Astrocyte of the hippocampus (primary cell): ENCODE measurements around the gene SCGB1A1.
"Not testable (repeated sequence)": the region's sequence is repeated elsewhere in the genome, so short reads cannot be mapped to it uniquely, and the experiment has no call there.

Experiments
- DNase-seq: peaks from one replicate; pipeline ENCODE4 v3.0.0; 2011; ENCODE audit warnings: low read depth, low spot score

SCGB1A1 gene

DNA sequence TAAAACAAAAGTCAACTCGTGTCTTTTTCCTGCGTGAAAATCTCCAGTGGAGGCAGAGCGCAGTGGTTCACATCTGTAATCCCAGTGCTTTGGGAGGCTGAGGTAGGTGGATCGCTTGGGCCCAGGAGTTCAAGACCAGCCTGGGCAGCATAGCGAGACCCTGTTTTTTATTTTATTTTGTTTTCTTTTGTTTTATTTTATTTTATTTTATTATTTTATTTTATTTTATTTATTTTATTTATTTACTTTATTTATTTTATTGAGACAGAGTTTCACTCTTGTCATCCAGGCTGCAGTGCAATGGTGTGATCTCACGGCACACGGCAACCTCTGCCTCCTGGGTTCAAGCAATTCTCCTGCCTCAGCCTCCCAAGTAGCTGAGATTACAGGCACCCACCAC lies 31.1 kb downstream of the SCGB1A1 start:
- not testable (repeated sequence) for DNase-seq

DNA sequence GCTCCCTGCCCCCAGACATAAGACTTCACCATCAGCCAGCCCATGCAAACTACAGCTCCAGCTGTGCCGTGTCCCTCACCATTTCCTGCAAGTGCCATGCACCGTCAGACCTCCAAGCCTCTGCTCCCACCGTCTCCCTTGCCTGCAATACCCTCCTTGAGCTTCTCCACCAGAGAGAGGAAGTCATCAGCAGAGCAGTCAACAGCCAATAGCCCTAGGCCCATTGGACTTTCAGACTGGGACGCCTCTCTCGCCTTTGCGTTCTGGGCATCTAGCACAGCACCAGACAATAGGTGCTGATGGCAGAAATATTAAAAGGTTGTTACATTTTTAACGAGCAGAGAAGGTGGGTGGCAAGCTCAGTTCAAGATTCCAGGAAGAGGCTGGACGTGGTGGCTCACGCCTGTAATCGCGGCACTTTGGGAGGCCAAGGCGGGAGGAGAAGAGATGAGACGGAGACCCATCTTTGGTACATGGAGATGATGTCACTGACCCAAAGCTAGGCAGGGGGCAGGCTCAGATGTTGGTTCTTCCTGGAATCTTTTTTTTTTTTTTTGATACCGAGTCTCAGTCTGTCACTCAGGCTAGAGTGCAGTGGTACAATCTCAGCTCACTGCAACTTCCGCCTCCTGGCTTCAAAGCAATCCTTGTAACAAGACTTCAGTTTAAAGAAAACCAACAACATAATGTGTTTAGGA lies 31.9 kb downstream of the SCGB1A1 start:
- no peak for DNase-seq

DNA sequence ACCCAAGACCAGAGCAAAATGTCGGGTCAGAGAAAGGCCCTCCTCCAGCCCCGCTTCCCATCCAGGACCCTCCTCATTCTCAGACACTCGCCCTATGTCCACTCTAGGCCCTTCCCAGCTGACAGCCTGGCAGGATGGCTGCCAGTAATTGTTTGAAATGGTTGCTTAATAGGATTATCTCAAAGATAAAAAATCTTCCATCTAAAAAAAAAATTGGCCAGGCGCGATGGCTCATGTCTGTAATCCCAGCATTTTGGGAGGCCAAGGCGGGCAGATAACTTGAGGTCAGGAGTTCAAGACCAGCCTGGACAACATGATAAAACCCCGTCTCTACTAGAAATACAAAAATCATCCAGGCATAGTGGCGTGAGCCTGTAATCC lies 32.4 kb downstream of the SCGB1A1 start:
- DNase-seq: no peak

DNA sequence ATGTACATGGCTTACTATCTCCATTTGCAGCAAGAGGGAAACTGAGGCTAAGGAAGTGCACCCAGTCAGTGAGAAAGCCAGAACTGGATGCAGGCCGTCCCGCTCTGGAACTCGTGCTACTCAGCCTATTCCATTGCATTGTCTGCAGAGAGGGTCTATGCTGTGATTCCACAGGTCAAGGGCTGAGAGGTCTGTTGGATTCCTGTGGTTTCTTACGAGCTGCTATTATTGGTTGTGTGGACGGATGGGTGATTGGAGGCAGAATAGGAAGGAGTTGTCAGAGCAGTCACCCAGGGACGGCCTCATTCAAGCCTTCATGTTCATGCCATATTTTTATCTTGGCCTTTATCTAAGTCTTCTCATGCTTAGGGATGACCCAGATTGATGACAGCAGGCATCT lies 33.4 kb downstream of the SCGB1A1 start:
- no peak for DNase-seq

DNA sequence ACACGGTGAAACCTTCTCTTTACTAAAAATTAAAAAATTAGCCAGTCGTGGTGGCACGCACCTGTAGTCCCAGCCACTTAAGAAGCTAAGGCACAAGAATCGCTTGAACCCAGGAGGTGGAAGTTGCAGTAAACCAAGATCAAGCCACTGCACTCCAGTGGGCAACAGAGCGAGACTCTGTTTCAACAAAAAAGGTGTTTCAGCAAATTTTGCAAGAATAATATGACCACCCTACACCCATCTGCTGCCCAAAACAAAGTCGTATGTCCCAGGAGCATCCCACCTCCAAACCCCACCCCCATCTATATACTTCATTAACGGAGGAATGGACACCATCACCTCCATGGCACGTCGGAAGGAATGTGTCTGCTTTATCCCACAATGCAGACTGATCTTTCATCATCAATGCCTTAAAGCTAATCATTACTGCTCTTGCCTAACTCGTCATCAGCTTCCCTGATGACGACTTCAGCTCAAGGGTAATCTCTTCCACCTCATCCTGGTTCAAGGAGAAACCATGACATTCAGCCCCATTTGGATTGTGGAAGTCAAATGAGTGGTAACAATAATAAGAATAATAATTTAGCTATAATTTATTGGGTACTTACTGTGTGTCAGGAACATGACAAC lies 34.1 kb downstream of the SCGB1A1 start:
- DNase-seq: no peak

DNA sequence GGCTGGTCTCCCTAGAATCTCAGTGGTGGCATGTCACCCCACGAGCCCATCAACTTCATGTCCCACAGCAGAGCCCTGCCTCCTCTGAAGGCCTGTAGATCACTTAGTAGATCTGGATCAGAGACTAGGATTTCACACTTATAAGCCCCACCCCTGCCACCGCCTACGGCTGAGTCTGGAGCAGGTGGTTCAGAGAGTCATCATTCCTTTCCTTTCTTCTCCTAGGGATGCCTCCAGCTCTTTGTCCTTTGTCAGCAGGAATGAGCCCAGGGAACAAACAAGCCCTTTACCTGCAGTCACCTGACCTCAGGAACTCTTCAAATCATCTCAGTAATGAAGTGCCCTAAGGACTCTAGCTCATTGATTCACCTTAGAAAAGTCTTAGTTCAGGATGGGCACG lies 37.8 kb downstream of the SCGB1A1 start:
- no peak for DNase-seq

DNA sequence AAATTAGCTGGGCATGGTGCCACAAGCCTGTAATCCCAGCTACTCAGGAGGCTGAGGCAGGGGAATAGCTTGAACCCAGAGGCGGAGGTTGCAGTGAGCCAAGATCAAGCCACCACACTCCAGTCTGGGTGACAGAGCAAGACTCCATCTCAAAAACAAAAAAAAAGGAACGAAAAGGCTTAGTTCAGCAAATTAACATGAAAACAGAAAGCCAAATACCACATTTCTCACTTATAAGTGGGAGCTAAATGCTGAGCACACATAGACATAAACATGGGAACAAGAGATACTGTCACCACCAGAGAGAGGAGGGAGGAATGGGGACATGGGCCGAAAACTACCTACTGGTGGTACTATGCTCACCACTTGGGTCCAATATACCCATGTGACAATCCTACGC lies 38.6 kb downstream of the SCGB1A1 start:
- DNase-seq: no peak

DNA sequence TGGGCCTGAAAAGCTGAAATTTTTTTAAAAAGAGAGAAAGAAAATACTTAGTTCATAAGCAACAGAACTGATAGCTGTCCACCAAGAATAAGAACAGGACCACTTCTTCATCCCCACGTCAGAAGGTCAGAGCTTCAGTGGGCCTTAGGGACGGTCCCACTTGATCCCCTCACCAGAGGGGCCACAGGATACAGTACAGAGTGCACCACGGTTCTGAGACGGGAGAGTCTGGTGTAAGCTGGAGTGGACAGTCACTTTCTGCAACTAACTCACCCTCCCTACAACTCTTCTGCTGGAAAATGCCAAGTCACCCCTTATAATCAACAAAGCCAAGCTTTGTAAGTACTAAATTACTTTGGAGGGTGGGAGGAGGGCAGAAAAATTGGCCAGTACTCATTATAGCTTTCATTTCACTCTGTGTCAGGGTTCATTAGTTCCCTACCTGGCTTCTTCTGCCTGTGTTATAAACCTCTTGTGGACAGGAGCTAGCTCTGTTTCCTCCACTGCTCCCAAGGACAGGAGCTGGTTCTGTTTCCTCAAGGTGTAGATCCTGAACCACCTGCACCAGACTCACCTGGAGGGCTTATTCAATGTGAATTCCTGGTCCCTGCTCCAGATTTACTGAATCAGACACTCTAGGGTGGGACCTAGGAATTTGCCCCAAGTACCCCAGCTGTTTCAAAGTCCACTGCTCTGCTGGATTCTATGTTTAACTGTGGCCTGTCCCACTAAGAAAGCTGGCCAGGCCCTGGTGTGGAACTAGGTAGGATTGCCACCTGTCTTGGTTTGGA lies 39.6 kb downstream of the SCGB1A1 start:
- no peak for DNase-seq

DNA sequence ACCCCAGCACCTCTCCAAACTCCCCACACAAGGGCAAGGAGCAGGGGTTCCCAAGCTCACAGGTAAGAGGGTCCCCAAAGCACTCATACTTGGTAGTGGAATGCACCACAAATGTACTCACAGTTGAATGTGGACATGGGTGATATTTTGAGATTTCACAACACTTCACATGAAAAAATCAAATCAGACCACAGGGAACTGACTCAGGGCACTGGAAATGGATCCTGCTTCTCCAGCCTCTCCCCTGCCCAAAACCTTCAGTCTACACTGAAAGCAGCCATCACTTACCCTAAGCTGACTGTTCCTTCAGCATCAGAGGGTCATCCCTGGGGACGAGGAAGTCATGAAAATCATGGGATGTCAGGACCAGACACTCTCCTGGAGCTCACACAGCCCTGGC lies 40.2 kb downstream of the SCGB1A1 start:
- DNase-seq: no peak

DNA sequence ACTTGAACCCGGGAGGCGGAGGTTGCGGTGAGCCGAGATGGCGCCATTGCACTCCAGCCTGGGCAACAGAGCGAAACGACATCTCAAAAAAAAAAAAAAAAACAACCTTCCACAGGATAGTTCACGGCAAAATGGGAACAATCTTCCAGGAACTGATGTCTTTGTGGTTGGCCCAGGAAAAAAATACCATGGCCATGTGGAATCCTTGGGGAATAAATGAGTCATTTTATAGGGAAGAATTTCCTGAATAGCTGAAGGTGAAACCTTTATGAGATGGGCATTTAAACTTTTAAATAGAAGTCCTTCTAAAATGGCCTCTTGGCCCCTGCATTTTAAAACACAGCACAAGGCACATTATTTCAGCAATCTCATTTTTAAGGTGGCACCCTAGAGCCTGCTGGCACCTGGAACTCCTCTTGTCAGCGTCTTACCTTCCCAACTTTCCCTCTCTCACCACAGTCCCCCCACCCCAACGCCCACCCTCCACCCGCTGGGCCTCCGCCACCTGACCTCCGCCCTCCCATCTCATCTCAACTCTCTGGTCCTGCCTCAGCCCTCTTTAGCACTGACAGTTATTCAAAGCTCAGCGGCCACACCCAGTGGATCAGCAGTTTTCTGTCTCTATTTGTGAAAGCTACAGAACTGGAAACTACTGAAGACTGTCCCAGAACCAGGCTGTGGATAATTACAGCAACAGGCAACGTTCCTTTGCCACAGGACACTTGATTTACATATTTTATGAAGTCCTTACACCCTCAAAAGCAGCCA lies 43.1 kb downstream of the SCGB1A1 start:
- DNase-seq: peak; percentile 49

DNA sequence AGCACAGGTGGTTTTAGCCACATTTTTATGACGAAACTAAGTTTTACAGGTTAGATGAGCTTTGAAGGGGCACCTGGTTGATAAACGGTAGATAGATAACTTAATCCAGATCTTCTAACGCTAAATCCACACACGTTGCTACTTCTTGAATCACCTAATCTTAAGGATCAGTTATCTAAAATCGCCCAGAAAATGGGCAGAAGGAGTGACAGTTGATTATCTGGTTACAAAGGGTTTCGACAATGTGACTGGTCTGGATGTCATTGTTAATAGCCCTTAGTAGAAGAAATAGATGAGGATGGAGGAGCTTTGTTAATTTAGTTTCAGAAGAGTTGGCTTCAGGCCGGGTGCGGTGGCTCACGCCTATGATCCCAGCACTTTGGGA lies 43.7 kb downstream of the SCGB1A1 start:
- DNase-seq: no peak

DNA sequence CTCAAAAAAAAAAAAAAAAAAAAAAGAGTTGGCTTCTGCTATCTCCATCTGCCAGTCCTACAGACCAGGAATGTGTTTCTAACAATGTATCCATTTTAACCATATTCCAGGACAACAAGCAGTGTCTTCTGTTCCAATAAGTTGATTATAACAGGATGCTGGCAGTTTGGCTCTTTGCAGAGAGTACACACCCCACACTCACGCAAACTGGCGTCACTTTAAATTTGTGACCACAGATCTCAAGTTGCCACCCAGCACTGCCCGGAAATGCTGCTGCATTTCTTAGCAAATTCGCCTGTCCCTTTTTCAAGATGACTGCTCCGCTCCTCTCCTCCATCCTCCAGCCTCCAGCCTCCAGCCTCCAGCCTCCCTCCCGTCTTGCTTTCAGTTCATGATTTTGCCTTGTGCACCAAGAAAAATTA lies 44.3 kb downstream of the SCGB1A1 start:
- DNase-seq: no peak

DNA sequence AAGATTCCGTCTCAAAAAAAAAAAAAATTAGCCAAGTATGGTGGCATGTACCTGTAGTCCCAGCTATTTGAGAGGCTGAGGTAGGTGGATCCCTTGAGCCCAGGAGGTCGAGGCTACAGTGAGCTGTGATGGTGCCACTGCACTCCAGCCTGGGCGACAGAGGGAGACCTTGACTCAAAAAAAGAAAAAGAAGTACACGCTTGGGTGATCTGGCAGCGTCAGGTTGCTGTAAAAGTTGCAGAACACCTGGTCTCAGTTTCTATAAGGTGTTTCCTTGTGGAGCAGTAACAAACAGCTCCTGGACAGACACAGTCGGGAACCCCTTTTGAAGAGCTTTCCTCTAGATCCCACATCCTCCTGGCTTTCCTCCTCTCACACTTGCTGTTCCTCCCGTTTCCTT lies 45.8 kb downstream of the SCGB1A1 start:
- DNase-seq: no peak

DNA sequence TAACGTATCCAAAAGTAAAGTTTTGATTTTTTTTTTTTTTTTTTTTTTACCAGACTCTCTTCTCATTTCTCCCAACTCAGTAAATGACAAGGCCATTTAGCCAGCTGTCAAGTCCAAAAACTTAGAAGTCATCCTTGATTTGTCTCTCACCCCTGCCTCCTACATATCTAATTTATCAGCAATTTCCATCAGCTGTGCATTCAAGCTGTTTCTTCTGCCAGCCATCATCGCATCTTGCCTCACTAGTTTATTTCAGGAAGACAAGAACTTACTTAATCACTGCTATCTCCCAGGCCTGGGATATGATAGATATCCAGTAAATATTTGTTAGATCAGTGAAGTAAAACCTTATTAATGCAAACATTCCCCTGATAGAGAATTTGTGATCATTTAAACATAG lies 47.6 kb downstream of the SCGB1A1 start:
- DNase-seq: no peak

DNA sequence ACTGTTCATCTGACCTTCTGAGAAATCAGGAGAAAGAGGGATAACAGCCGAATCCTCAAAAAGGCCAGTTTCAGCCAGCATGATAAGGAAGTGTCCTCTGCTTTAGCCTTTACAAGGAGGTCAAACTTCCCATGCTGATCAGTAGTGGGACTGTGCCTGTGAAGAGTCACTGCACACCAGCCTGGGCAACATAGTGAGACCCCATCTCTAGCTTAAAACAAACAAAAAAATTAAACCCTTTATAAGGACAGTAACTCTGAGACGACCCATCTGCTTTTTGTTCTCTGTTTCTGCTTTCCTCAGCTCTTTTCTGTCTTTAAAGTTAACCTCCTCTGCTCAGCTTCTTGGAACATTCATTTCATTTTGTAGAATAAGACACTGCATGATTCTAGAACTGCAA lies 49.7 kb downstream of the SCGB1A1 start:
- no peak for DNase-seq

DNA sequence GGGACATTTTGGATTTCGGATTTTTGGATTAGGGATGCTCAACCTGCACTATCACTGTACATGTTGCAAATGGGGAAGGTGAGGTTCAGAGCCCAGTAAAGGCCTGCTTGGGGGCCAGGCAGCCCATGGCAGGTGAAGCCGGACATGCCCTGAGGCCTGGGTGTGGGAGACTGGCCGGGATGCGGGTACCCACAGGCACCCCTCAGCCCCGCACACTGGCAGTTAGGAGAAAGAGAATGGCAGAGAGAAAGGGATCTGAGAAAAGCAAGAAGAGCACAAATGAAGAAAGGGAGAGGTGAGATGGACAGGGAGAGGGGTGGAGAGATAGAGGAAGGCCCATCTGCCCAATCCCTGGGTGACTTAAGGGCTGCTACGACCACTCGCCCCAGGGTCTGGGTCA lies 52.8 kb downstream of the SCGB1A1 start:
- no peak for DNase-seq

DNA sequence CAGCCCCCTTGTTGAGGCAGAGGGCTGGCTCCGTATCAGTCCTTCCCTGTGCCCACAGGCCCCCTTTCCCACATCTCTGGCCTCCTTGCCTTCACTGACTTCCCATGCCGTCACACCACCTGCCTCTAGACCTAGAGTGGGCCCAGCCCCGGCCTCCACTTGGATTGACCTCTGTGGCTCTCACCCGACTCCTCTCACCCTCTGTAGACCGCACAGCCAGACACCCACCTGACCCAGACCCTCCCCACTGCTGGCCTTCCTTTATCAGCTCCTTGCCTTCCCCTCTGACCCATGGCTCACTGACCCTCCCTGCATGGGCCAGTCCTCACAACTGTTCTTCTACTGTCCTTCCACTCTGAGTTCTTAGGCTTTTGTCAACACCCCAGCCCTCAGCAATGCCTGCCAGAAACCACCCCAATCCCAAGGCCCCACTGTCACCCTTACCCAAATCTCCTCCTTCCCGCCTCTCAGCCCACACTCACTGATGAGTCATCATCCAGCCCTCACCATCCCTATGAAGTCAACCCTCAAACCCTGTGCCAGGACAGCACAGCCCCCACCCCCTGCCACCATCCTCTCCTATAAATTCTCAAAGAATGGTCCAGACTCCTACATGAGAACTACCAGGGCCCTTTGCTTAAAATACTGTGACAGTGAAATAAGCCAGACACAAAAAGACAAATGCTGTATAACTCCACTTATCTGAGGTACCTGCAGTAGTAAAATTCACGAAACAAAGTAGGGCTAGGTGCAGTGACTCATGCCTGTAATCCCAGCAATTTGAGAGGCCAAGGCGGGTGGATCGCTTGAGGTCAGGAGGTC lies 53.4 kb downstream of the SCGB1A1 start:
- peak; percentile 68 for DNase-seq
